GM18858 (cell line): ENCODE results near the gene CEP170.
"Not testable (repeated sequence)": the region's sequence is repeated elsewhere in the genome, so short reads cannot be mapped to it uniquely, and the experiment has no call there.

Experiments
- ATAC-seq: cut with Tn5 transposase; IDR thresholded peaks from one replicate; pipeline ENCODE4 v1.9.1; 2021; ENCODE audit not compliant: unreplicated experiment

CEP170 gene

DNA sequence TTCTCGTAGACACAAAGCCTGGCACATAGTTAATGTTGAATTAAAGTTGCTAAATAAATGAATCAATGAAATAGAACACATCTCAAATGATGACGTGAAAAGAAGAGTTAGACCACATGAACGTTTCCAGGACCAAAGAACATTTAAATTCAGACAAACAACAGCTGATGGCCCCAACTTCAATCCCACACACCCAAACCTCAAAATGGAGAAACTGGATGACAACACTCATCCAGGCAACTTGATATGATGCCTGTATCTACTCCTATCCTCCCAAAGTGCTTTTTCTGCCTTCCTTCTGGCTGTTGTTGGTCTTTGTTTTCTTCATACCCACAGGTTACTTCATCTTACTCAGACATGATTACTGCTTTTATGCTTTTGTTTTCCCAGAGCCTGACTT, 71.9 kb downstream of the CEP170 start:
- not testable (repeated sequence) for ATAC-seq

GRCh38 chr1:243179720-243180119, 75.4 kb downstream of the CEP170 start:
- no peak for ATAC-seq

DNA sequence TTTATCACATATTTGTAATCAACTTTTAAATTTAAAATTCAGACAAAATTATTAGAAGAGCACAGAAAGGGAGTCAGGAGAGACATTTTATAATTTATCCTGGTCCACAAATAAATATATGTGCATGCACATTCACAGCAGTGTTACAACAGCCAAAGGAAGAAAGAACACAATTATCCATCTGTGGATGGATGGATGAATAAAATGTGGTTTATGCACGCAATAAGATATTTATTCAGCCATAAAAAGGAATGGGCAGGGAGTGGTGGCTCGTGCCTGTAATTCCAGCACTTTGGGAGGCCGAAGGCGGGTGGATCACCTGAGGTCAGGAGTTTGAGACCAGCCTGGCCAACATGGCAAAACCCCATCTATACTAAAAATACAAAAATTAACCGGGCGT, 77.3 kb downstream of the CEP170 start:
- not testable (repeated sequence) for ATAC-seq

- not testable (repeated sequence) for ATAC-seq
Observed at GRCh38 chr1:243173758-243174369, 81.2 kb downstream of the CEP170 start.

- ATAC-seq: not testable (repeated sequence)
Observed at GRCh38 chr1:243164911-243165310, 90.2 kb downstream of the CEP170 start.

GRCh38 chr1:243150906-243151305, 104.2 kb downstream of the CEP170 start:
- ATAC-seq: not testable (repeated sequence)

GRCh38 chr1:243149120-243149519, 106.0 kb downstream of the CEP170 start:
- not testable (repeated sequence) for ATAC-seq

- ATAC-seq: not testable (repeated sequence)
Observed at GRCh38 chr1:243147351-243147750, 107.7 kb downstream of the CEP170 start.

DNA sequence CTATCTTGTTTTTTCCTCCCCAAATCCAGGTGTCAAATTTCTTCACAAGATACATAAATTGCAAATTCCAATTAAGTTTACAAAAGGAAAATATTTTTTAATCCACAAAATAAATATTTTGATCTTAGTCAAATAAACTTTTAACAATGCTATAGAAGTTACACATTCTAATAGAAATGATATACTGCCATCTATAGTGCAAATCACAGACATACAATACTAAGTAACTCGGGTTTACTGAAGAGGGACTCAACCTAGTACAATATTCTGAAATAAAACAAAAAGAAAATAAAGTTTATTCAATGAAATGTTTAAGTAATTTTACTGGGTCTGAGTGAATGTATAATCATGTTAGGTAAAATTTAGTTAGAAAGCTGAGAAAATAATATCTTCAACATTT, 114.6 kb downstream of the CEP170 start:
- ATAC-seq: not testable (repeated sequence)

- not testable (repeated sequence) for ATAC-seq
Observed at GRCh38 chr1:243122876-243123409, 132.1 kb downstream of the CEP170 start.

- ATAC-seq: not testable (repeated sequence)
Observed at GRCh38 chr1:243121939-243122338, 133.1 kb downstream of the CEP170 start.

DNA sequence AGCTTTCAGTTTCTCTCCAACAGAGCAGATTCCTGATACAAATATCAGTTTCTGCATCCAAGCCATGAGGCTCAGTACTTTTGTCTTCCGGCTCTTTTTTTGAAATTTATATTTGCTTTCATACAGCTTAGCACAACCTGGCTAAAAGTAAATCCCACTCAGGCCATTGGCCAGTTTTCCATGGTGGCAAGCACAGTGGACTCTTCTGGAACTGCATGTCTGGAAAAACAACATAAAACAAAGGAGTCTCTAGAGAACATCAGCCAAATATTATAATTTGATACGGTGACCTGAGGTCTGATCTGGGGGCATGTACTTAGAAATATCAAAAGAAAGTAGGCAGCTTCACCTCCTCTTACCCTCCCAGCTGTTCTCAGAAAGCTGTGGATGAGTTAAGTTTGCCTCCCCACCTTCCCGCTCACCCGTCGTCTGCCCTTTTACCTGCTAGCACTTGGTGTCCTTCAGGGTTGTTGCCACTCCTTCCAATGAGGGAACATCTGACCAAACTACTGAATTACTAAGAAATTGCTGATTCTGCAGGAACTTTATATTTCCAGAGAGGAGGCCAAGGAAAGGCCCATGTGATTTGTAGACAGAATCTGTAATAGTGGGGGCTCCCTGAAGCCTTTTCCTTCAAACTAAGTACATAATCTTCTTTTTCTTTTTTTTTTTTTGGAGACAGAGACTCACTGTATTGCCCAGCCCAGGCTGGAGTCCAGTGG, 136.3 kb downstream of the CEP170 start:
- not testable (repeated sequence) for ATAC-seq

GRCh38 chr1:243116187-243116586, 138.9 kb downstream of the CEP170 start:
- ATAC-seq: not testable (repeated sequence)

DNA sequence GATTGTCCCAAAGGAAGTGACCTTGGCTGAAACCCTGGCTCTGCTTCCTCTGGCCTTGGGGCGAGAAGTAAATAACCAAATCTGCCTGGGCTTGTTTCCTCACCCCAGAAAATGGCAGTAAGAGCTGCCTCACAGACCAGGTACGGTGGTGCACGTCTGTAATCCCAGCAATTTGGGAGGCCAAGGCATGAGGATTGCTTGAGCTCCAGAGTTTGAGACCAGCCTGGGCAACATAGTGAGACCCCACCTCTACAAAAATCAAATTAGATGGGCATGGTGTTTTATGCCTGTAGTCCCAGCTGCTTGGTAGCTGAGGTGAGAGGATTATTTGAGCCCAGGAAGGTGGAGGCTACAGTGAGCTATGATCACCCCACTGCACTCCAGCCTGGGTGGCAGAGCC, 140.3 kb downstream of the CEP170 start:
- ATAC-seq: not testable (repeated sequence)

- ATAC-seq: peak; percentile 89
Observed at GRCh38 chr1:243114059-243114713, 140.9 kb downstream of the CEP170 start.

DNA sequence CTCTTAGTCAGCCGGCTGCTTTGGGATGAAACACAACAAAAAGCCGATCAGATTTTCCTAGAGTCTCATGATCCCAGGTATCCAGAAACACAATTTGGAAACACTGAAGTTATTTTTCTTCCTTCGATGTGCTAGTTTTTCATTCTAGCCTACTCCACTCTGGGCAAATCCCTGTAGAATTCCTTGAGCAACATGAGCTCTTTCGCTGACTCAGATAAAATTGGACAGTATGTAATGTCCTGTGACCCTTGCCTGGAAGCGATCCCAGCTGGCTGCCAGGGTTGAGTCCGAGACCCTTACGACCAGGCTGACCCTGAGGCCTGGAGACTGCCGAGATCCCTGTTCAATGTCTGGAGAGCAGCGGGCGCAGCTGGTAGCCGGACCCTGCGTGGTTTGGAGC, 147.9 kb downstream of the CEP170 start:
- not testable (repeated sequence) for ATAC-seq

- not testable (repeated sequence) for ATAC-seq
Observed at GRCh38 chr1:243105652-243106332, 149.3 kb downstream of the CEP170 start.

- ATAC-seq: not testable (repeated sequence)
Observed at GRCh38 chr1:243105104-243105503, 150.0 kb downstream of the CEP170 start.

DNA sequence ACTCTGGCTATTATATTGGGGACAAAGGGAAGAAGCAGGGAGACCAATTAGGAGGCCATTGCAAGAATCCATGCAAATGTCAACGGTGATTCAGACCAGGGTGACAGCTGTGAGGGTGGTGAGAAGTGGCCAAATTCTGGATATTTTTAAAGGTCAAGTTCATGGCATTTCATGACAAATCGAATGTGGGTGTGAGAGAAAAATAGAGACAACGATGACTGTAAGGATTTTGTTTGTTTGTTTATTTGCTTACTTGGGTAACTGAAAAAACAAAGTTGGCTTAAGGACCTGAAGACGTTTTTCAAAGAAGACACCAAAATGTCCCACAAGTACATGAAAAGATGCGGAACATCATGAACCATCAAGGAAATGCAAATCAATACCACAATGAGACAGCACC, 150.6 kb downstream of the CEP170 start:
- ATAC-seq: not testable (repeated sequence)

- peak; percentile 90 for ATAC-seq
Observed at GRCh38 chr1:243101551-243102050, 153.5 kb downstream of the CEP170 start.

DNA sequence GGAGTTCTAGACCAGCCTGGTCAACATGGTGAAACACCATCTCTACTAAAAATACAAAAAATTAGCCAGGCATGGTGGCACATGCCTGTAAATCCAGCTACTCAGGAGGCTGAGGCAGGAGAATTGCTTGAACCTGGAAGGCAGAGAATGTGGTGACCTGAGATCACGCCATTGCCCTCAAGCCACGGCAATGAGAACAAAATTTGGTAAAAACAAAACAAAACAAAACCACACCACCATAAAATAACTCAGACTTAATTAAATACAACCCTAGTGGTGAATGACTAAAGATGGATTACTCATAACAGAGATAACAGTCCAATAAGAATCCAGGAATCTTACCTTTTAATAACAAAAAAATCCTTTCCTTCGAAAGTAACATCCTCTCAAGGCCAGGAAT, 167.7 kb downstream of the CEP170 start:
- ATAC-seq: not testable (repeated sequence)
